Measurements from ENCODE around the gene KATNAL1. TPM values are rescaled to one million over a fixed set of nuclear protein-coding genes. Genes with fewer than 3 reads are reported as not detected.

KATNAL1 gene
- polyA plus RNA-seq, 1 of the 3 experiments (the other 2 are of a cell fraction), result 5.1 TPM

GRCh38 chr13:30156826-30157615 is 150.3 kb downstream of the KATNAL1 start:
- Histone ChIP-seq H3K4me1 (ENCODE audit: control insufficient read depth in 1 of 2, insufficient read depth in 2 of 2, low read depth in 1 of 2, low read length in 1 of 2) (peaks cover 0 to 15% of the 10 kb centered on the region in 2 experiments; a peak in 1 of 4 replicates), H3K36me3 (replicated peaks in 1 of 2; ENCODE audit: control insufficient read depth in 1 of 2, insufficient read depth in 2 of 2, low read length in 1 of 2) (no peaks in the 10 kb centered on the region), H3F3A (replicated peaks; ENCODE audit: insufficient read depth) (no peaks in the 10 kb centered on the region), H3K9ac (no peak overlapping the region), H3K27me3 (ENCODE audit: insufficient read depth) (no peaks in the 10 kb centered on the region), H4K20me1 (ENCODE audit: insufficient read depth) (no peaks in the 10 kb centered on the region), H3K79me2 (ENCODE audit: insufficient read depth) (no peaks in the 10 kb centered on the region), H3K9me3 (no peaks in the 10 kb centered on the region), H3K27ac (ENCODE audit: low read depth in 2 of 2, low read length in 1 of 2) (no peak overlapping the region), H3K4me3 (ENCODE audit: low read depth in 2 of 2, low read length in 1 of 2) (no peak overlapping the region), H3K4me2 (no peak overlapping the region), H2AFZ (ENCODE audit: low read depth) (no peak overlapping the region), H3K9me2 (no peaks in the 10 kb centered on the region)
- ChIA-PET POLR2A (no interaction called here), CTCF (interaction anchor here (1.0 kb wide), 1 partner anchor 23 kb away, joined by 3 read pairs; no protein-coding TSS in a partner anchor)
- TF ChIP-seq ELF1 (IDR thresholded peaks at IDR 0.05) (no peak), JUND (IDR thresholded peaks at IDR 0.05) (no peak), GABPA (IDR thresholded peaks at IDR 0.05; ENCODE audit: low read depth) (no peak), RAD21 (IDR thresholded peaks at IDR 0.05; ENCODE audit: low read length) (no peak), ZBTB33 (IDR thresholded peaks at IDR 0.05; ENCODE audit: borderline replicate concordance, low read depth) (no peak), SMC3 (IDR thresholded peaks at IDR 0.05; ENCODE audit: low read depth, low read length) (no peak), USF1 (IDR thresholded peaks at IDR 0.05; ENCODE audit: borderline replicate concordance, low read depth) (no peak), USF2 (IDR thresholded peaks at IDR 0.05; ENCODE audit: borderline replicate concordance, low read depth, low read length) (no peak), RFX5 (IDR thresholded peaks at IDR 0.05; ENCODE audit: low read length) (no peak), EZH2phosphoT487 (IDR thresholded peaks at IDR 0.05; ENCODE audit: borderline replicate concordance, low read depth) (no peak), NFIC (IDR thresholded peaks at IDR 0.05; ENCODE audit: borderline replicate concordance) (no peak), POLR2AphosphoS5 (IDR thresholded peaks at IDR 0.05; ENCODE audit: low read depth, low read length) (no peak)
- DNase-seq, result no peak
- 87% methylated on average over 10 of the region's 17 CpGs for WGBS (ENCODE audit: low lambda C conversion rate)

- ChIA-PET POLR2A (no interaction called here), CTCF (interaction anchor here (1.0 kb wide), 1 partner anchor 24 kb away, joined by 3 read pairs; no protein-coding TSS in a partner anchor)
- no peak for DNase-seq
- TF ChIP-seq MAX (IDR thresholded peaks at IDR 0.05; ENCODE audit: low read depth), result no peak
- TF ChIP-seq ELF1 (IDR thresholded peaks at IDR 0.05), result no peak
- TF ChIP-seq GATA2 (CRISPR knock-in tag; IDR thresholded peaks at IDR 0.05), result no peak
- TF ChIP-seq PBX3 (IDR thresholded peaks at IDR 0.05), result no peak
- no peak for TF ChIP-seq EZH2phosphoT487 (IDR thresholded peaks at IDR 0.05; ENCODE audit: borderline replicate concordance, low read depth)
- no peak for TF ChIP-seq RCOR1 (IDR thresholded peaks at IDR 0.05; ENCODE audit: low read length)
- no peak for TF ChIP-seq RXRA (IDR thresholded peaks at IDR 0.05; ENCODE audit: borderline replicate concordance, low read depth)
- no peak for TF ChIP-seq SMC3 (IDR thresholded peaks at IDR 0.05; ENCODE audit: low read depth, low read length)
- TF ChIP-seq EP300 (IDR thresholded peaks at IDR 0.05; ENCODE audit: borderline replicate concordance in 1 of 2, low read depth in 1 of 2, low read length in 1 of 2), result no peak
- TF ChIP-seq IRF3 (IDR thresholded peaks at IDR 0.05; ENCODE audit: low read depth, low read length), result no peak
Observed at GRCh38 chr13:30156270-30156669, 151.1 kb downstream of the KATNAL1 start.

More at GRCh38 chr13:30156270-30156669, 151.1 kb downstream of the KATNAL1 start:
- H3K79me2 ChIP-seq (ENCODE audit: insufficient read depth), result no peaks in the 10 kb centered on the region
- H3F3A ChIP-seq (replicated peaks; ENCODE audit: insufficient read depth), result no peaks in the 10 kb centered on the region
- no peaks in the 10 kb centered on the region for H4K20me1 ChIP-seq (ENCODE audit: insufficient read depth)
- H3K27ac ChIP-seq (ENCODE audit: low read depth in 2 of 2, low read length in 1 of 2), result no peak overlapping the region
- H3K4me2 ChIP-seq, result no peak overlapping the region
- no peak overlapping the region for H3K9ac ChIP-seq
- no peaks in the 10 kb centered on the region for H3K36me3 ChIP-seq (replicated peaks in 1 of 2; ENCODE audit: control insufficient read depth in 1 of 2, insufficient read depth in 2 of 2, low read length in 1 of 2)
- H3K9me2 ChIP-seq, result no peaks in the 10 kb centered on the region
- H3K27me3 ChIP-seq (ENCODE audit: insufficient read depth), result no peaks in the 10 kb centered on the region
- WGBS (ENCODE audit: low lambda C conversion rate), result 88% methylated on average over 6 of the region's 6 CpGs
- no peaks in the 10 kb centered on the region for H3K9me3 ChIP-seq
- peaks cover 0 to 15% of the 10 kb centered on the region in 2 experiments; a peak in 1 of 4 replicates for H3K4me1 ChIP-seq (ENCODE audit: control insufficient read depth in 1 of 2, insufficient read depth in 2 of 2, low read depth in 1 of 2, low read length in 1 of 2)
- H2AFZ ChIP-seq (ENCODE audit: low read depth), result no peak overlapping the region
- H3K4me3 ChIP-seq (ENCODE audit: low read depth in 2 of 2, low read length in 1 of 2), result no peak overlapping the region
